Measurements from ENCODE around the gene SELENOT. TPM values are rescaled to one million over a fixed set of nuclear protein-coding genes. Genes with fewer than 3 reads are reported as not detected.

The SELENOT gene, protein sequence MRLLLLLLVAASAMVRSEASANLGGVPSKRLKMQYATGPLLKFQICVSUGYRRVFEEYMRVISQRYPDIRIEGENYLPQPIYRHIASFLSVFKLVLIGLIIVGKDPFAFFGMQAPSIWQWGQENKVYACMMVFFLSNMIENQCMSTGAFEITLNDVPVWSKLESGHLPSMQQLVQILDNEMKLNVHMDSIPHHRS
- total RNA-seq = 121 TPM

GRCh38 chr3:150603153-150603979, at the start of gene SELENOT:
Gene SELENOT, plus strand, starts transcription at chr3:150603321. Its CDS starts 42 bp downstream, at chr3:150603363.

Other genes with a start within 250 kb of the SELENOT start
- gene TSC22D2, start 195.0 kb upstream of the SELENOT start, total RNA-seq = 40.0 TPM
- gene SERP1, start 56.8 kb upstream of the SELENOT start, total RNA-seq = 112 TPM
- 195 TPM for gene EIF2A, start 56.5 kb upstream of the SELENOT start, total RNA-seq
- gene ERICH6, start 100.6 kb downstream of the SELENOT start, total RNA-seq = not detected
- gene SIAH2, start 159.8 kb downstream of the SELENOT start, total RNA-seq = 23.7 TPM

All from camera-type eye (tissue), 1 donor.